HG03432 (cell line): ENCODE results near the gene FGD6.
"Not testable (repeated sequence)": the region's sequence is repeated elsewhere in the genome, so short reads cannot be mapped to it uniquely, and the experiment has no call there.

ENCODE experiments used
- ATAC-seq: cut with Tn5 transposase; IDR thresholded peaks from one replicate; pipeline ENCODE4 v1.9.1; 2021; ENCODE audit warnings: mild to moderate bottlenecking, moderate library complexity; ENCODE audit not compliant: unreplicated experiment

The FGD6 gene

GRCh38 chr12:95217377-95218149 is at the start of gene FGD6, which contains the start of gene VEZT:
TSS of gene FGD6 (minus strand) at chr12:95217467. CDS start at chr12:95217240, 227 bp downstream.
TSS of gene VEZT (plus strand) at chr12:95217807. CDS start at chr12:95217851, 44 bp downstream.
- peak; percentile 92 for ATAC-seq

DNA sequence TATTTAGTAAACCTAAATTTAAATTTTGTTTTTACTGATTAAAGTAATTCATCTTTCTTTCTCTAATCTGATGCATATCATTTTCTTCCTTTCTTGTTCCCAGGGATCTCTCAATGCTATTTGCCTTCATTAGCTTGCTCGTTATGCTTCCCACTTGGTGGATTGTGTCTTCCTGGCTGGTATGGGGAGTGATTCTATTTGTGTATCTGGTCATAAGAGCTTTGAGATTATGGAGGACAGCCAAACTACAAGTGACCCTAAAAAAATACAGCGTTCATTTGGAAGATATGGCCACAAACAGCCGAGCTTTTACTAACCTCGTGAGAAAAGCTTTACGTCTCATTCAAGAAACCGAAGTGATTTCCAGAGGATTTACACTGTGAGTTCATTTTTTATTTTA is 49.0 kb upstream of the FGD6 start:
- no peak for ATAC-seq

DNA sequence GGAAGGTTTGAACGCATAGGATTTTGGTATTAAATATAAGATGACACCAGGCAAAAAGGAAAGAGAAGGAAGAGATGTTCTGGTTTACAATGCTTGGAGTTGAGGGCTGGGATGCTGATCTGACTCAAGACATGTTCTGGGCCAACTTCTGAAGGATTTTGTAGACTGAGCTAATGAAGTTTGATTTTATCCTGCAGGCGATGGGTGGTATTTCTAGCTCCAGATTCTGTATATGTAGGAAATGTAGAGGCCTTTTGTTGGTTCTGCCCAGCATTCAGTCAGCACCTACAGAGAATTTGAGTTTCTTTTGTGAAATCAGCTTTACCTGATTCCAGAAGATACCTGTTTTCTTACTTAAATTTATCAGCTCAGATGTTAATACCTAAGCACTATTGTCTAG is 48.5 kb upstream of the FGD6 start:
- no peak for ATAC-seq

GRCh38 chr12:95262808-95263207 is 45.5 kb upstream of the FGD6 start:
- ATAC-seq = no peak

DNA sequence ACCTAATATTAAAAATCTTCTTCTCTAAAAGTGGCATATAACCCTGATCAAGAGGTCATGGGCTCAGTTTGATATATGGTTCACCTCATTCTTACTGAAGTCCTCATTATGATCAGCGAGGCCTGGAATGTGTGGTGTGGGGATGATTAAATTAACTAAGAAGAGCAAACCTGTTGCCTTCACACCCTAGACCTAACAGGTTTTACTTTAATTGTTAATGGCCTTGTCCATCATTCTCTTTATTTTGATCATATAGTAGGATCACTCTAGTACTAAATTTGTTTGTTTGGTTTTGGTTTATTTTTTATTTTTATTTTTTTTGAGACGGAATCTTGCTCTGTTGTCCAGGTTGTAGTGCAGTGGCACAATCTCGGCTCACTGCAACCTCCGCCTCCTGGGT is 43.8 kb upstream of the FGD6 start:
- no peak for ATAC-seq

DNA sequence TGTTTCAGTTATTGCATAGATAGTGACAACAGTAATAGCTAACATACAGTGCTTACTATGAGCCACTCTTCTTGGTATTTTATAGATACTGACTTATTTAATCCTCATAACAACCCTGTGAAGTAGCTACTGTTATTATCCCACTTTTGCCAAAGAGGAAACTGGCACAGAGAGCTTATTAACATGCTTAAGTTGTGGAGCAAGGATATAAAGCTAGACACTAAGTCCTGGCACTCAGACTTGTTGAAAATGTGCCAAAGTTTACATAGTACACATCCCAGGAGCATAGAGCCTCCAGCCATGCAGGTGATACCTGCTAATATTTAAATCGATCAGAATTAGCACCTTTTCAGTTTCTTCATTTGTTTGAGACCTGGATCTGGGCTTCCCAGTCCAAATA is 42.1 kb upstream of the FGD6 start:
- ATAC-seq = no peak

GRCh38 chr12:95258803-95259202 is 41.5 kb upstream of the FGD6 start:
- no peak for ATAC-seq

DNA sequence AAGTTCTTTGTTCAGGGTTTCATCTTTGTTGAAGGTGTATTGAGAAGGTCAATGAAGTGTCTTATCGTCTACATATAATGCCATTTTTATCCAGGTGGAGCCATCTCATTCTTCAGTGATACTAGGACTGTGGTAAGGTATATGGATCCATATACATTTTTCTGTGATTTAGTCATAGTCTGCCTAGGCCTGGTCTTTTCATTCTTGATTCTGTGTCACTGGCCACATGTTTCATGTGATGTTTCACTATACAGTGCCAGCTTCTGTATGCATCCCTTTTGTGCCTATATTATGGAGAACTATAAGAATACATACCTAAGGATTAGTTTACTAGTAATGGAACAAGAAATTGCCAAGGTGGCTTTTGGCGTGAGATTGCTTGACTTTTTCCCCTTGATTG is 40.9 kb upstream of the FGD6 start:
- ATAC-seq = no peak

DNA sequence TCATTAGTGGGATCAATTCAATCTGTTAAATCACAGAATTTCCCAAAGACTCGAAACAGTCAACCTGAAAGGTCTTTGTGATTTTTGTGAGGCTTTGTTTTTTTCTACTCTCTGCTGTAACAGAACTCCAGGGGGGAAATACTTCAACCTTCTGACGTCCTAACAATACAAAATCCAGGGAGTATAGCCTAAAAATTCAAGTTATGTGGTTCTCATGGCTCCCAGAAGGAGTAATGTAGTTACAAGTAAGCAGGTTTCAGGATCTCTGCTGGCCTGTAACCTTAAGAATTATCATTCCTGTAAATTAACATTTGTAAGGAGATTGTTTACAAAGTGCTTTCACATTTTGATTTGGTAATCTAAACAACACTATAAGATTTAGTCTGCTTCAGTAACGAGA is 40.3 kb upstream of the FGD6 start:
- ATAC-seq = no peak

DNA sequence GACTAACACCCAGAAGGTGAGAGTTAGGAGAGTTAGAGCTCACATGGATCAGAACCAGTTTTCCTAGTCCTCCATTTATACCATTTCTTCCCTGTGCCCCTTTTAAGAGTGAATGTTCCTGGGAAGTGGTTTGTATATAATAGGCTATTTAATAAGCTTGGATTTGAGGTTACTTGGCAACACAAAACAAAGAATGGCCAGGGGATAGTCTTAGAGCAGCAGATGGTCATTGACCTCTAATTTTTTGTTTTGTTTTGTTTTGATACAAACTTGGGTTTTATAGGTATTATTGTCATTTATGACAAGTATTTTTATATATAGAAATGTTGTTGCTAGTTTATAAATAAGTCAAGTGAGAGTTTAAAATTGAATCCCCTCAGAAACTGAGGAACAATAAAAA is 36.1 kb upstream of the FGD6 start:
- ATAC-seq = no peak

DNA sequence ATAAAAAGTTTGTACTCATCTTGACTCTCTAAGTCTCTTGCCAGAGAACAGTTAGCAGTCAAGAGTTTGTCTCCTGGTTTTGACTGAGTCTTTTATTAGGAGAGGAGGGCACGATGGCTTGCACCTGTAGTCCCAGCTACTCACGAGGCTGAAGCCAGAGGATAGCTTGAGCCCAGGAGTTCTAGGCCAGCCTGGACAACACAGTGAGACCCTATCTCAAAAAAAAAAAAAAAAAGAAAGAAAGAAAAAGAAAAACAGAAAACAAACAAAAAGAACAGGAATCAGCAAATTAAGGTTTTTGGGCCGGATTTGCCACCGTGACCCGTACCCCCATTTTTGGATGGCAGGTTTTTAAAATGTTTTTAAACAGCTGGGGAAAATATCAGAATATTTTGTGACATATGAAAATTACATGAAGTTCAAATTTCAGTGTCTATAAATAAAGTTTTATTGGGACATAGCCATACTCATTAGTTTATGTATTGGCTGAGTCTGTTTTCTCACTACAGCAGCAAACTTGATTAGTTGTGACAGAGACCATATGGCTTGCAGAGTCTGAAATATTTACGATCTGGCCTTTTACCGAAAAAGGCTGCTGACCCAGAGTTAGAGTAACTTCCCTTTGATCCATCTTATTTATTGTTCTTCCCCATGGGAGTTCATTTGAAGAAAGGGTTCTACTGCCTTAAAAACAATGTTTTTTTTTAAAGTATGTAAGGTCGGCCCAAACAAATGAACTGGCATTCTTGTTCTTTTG is 31.5 kb upstream of the FGD6 start:
- no peak for ATAC-seq

GRCh38 chr12:95248095-95248494 is 30.8 kb upstream of the FGD6 start:
- ATAC-seq = no peak

DNA sequence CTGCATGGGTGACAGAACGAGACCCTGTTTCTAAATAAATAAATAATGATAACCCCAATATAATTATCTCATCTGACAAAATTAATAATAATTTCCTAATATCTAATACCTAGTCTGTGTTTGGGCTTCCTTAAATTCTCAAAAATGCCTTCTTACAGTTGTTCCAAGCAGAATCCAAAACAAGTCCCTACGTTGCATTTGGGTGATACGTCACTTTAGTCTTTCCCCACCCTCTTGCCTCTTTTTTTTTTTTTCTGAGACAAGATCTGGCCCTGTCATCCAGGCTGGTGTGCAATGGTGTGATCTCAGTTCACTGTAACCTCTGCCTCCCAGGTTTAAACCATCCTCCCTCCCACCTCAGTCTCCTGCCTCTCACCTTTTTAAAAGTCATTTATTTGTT is 27.1 kb upstream of the FGD6 start:
- ATAC-seq = no peak

DNA sequence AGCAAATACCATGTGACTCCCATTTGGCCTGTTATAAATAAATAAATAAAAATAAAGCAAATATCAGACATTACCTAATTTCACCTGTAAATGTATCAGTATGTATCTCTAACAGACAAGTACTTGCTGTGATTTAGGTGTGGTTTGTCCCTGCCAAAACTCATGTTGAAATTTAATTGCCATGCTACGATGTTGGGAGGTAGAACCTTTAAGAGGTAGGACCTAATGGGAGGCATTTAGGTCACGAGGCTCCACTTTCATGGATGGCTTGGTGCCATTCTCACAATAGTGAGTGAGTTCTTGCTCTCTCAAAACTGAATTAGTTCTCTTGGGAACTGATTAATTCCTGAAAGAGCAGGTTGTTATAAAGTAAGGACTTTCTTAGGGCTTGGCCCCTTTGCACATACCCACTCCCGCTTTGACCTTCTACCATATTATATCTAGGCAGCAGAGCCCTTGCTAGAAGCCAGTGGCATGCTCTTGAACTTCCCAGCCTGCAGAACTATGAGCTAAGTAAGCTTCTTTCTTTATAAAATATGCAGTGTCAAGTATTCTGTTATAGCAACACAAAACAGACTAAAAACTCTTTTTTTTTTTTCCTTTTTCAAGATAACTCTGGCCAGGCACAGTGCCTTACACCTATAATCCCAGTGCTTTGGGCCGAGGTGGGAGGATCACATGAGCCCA is 26.4 kb upstream of the FGD6 start:
- ATAC-seq = no peak

GRCh38 chr12:95241761-95242506 is 24.7 kb upstream of the FGD6 start:
- no peak for ATAC-seq

GRCh38 chr12:95241138-95241537 is 23.9 kb upstream of the FGD6 start:
- ATAC-seq = not testable (repeated sequence)

- no peak for ATAC-seq
These were observed 23.3 kb upstream of the FGD6 start for GRCh38 chr12:95240556-95240955.

DNA sequence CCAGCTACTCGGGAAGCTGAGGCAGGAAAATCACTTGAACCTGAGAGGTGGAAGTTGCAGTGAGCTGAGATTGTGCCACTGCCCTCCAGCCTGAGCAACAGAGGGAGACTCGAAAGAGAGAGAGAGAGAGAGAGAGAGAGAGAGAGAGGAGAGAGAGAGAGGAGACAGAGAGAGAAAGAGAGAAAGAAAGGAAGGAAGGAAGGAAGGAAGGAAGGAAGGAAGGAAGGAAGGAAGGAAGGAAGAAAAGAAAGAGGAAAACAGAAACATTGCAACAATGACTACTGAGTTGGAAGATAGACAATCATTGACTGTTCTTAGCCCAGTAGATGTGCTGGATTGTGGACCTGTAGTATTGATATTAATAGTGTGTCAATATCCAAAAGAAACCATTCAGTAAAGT is 22.6 kb upstream of the FGD6 start:
- not testable (repeated sequence) for ATAC-seq

DNA sequence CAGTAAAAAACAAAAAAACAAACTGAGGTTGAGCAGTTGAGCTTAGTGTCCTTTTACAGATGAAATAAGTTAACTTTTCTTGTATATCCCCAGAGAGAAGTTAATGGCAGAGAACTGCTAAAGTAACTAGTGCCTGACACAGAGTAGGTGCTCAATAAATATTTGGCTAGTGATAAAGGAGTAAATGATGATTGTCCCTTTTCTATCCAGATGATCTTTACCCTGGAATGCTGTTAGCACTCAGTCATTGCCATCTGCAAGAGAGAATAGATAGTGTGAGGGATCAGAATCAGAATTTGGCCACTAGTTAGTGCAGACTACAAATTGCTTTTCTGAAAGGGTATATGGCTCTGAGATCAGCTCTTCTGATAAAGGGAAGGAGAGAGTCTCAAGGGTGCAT is 21.9 kb upstream of the FGD6 start:
- ATAC-seq = no peak

- ATAC-seq = no peak
These were observed 20.9 kb upstream of the FGD6 start for GRCh38 chr12:95238150-95238549.

GRCh38 chr12:95237315-95237714 is 20.0 kb upstream of the FGD6 start:
- no peak for ATAC-seq
